GM10266 (cell line): ENCODE measurements around the gene SECISBP2.

ENCODE experiments used
- DNase-seq: peaks from one replicate; pipeline ENCODE4 v3.0.0; 2012; ENCODE audit errors: extremely low spot score
- TF ChIP-seq, protein P1 (sequence below): IDR thresholded peaks from 2 replicates; pipeline ENCODE4 v1.5.1; 2012; ENCODE audit warnings: mild to moderate bottlenecking, low read depth; ENCODE audit not compliant: control insufficient read depth, insufficient read depth; ENCODE audit errors: missing control alignments

SECISBP2 gene

DNA sequence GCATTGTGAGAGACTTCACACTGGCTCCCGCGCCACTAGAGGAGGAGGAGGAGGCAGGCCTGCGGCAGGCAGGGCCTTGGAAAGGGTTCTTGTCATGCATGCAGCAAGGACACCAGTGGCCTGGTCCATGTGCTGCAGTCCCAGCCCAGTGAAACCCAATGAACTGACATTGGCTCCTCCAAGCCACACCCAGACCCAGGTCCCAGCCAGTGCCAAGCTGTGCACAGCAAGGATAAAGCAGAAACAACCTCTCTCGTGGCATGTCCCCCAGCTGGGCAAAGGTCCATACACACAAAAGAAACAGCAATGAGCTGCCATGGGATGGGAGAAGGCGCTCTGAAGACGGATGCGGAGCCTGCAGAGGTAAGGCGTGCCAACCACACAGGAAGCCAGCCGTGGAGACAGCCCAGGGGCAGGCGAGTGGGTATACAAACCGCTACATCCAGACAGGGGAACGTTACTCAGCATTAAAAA lies 90.4 kb downstream of the SECISBP2 start:
- TF ChIP-seq, protein P1, sequence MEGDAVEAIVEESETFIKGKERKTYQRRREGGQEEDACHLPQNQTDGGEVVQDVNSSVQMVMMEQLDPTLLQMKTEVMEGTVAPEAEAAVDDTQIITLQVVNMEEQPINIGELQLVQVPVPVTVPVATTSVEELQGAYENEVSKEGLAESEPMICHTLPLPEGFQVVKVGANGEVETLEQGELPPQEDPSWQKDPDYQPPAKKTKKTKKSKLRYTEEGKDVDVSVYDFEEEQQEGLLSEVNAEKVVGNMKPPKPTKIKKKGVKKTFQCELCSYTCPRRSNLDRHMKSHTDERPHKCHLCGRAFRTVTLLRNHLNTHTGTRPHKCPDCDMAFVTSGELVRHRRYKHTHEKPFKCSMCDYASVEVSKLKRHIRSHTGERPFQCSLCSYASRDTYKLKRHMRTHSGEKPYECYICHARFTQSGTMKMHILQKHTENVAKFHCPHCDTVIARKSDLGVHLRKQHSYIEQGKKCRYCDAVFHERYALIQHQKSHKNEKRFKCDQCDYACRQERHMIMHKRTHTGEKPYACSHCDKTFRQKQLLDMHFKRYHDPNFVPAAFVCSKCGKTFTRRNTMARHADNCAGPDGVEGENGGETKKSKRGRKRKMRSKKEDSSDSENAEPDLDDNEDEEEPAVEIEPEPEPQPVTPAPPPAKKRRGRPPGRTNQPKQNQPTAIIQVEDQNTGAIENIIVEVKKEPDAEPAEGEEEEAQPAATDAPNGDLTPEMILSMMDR = no peak
- DNase-seq = no peak
